ENCODE data around the gene KDR.

DNA sequence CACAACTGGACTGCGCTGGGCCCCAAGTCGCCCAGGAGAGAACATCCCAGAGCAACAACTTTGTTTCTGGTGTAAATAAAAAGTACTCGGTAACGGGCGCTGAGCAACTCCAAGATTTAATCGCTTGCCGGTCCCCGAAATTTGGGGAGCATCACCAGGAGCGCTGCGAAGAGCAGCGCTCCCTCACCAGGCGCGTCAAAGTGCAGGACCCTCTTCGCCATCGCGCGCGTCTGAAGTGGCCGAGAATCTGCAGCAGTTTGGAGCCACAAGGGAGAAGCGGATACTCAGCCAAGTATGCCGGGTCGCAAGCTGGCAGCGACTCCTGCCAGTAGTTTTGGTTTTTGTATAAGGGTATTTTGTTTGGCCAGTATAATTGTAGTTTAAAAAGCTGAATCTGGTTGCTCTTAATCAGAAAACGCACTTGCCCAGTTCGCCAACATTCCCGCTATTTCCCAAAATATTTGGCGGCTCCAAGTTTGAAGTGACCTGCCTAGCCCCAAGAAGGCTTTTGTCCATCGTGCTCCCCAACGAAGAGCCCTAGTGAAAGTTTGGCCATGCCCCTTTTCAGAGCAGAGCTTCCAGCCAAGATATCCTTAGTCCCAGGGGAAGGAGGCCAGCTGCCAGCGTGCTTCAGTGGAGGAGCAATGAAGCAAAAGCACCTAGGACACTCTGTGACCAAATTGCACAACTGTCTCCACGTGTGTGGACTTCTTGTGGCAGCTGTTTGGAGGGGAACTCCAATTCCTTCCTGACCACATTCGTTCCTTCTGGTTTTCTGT is 557 bp upstream of the KDR start:
- TF ChIP-seq CTCF (IDR thresholded peaks at IDR 0.05) (no peak), POLR2A (IDR thresholded peaks at IDR 0.05) (no peak)
